ENCODE measurements around the gene SURF2. TPM values are rescaled to one million over a fixed set of nuclear protein-coding genes. Genes with fewer than 3 reads are reported as not detected.

SURF2 gene
- total and polyA plus RNA-seq, 4 donors: 11.7 to 50.1 (median 27.2) TPM

- Histone ChIP-seq H3K9me3 (ENCODE audit: control insufficient read depth in 4 of 4, insufficient read depth in 3 of 4, low read length in 3 of 4) (no peaks in the 10 kb centered on the region), H3K4me1 (ENCODE audit: control insufficient read depth in 5 of 5, insufficient read depth in 5 of 5, low read length in 5 of 5) (no peaks in the 10 kb centered on the region), H3K27ac (ENCODE audit: low read depth in 1 of 2, low read length in 1 of 2) (no peak overlapping the region), H3K4me3 (no peak overlapping the region), H3K9ac (ENCODE audit: insufficient read depth in 1 of 2, low read length in 2 of 2) (no peak overlapping the region), H3K27me3 (ENCODE audit: control insufficient read depth in 3 of 3, insufficient read depth in 3 of 3, low read length in 2 of 3) (peaks cover 0 to 6% (median 0%) of the 10 kb centered on the region in 3 donors), H3K36me3 (ENCODE audit: control insufficient read depth in 4 of 4, insufficient read depth in 4 of 4, low read length in 4 of 4) (peaks cover 0 to 5% (median 0%) of the 10 kb centered on the region in 4 donors)
- 70 to 82% methylated on average over 9 of the region's 9 CpGs for WGBS, 2 donors
- no peak for TF ChIP-seq CTCF (IDR thresholded peaks at IDR 0.05; ENCODE audit: control extremely low read depth, extremely low read depth)
- DNase-seq (no peak), ATAC-seq (ENCODE audit: insufficient read depth, low FRiP score) (no peak)
These were observed 41.5 kb downstream of the SURF2 start for GRCh38 chr9:133397895-133398294.

GRCh38 chr9:133400292-133400691 lies 43.9 kb downstream of the SURF2 start:
- H3K27ac ChIP-seq (ENCODE audit: low read depth in 1 of 2, low read length in 1 of 2): no peak overlapping the region
- H3K4me3 ChIP-seq: no peak overlapping the region
- H3K9ac ChIP-seq (ENCODE audit: insufficient read depth in 1 of 2, low read length in 2 of 2): no peak overlapping the region
- peaks cover 0 to 2% (median 0%) of the 10 kb centered on the region in 3 donors for H3K27me3 ChIP-seq (ENCODE audit: control insufficient read depth in 3 of 3, insufficient read depth in 3 of 3, low read length in 2 of 3)
- H3K36me3 ChIP-seq (ENCODE audit: control insufficient read depth in 4 of 4, insufficient read depth in 4 of 4, low read length in 4 of 4): peaks cover 0 to 20% (median 2%) of the 10 kb centered on the region in 4 donors
- no peak for DNase-seq
- no peaks in the 10 kb centered on the region for H3K4me1 ChIP-seq (ENCODE audit: control insufficient read depth in 5 of 5, insufficient read depth in 5 of 5, low read length in 5 of 5)
- TF ChIP-seq CTCF (IDR thresholded peaks at IDR 0.05; ENCODE audit: control extremely low read depth, extremely low read depth): no peak
- ATAC-seq (ENCODE audit: insufficient read depth, low FRiP score): no peak
- 92 to 94% methylated on average over 11 to 12 of the region's 12 CpGs for WGBS, 2 donors
- no peaks in the 10 kb centered on the region for H3K9me3 ChIP-seq (ENCODE audit: control insufficient read depth in 4 of 4, insufficient read depth in 3 of 4, low read length in 3 of 4)

- TF ChIP-seq CTCF (IDR thresholded peaks at IDR 0.05; ENCODE audit: control extremely low read depth, extremely low read depth): no peak
- no peak overlapping the region for H3K27ac ChIP-seq (ENCODE audit: low read depth in 1 of 2, low read length in 1 of 2)
- 84 to 87% methylated on average over 6 of the region's 6 CpGs for WGBS, 2 donors
These were observed 45.2 kb downstream of the SURF2 start for GRCh38 chr9:133401588-133401987.

GRCh38 chr9:133402689-133403088 lies 46.3 kb downstream of the SURF2 start:
- Histone ChIP-seq H3K36me3 (ENCODE audit: control insufficient read depth in 4 of 4, insufficient read depth in 4 of 4, low read length in 4 of 4) (peaks cover 0 to 37% (median 8%) of the 10 kb centered on the region in 4 donors), H3K4me1 (ENCODE audit: control insufficient read depth in 5 of 5, insufficient read depth in 5 of 5, low read length in 5 of 5) (no peaks in the 10 kb centered on the region), H3K9ac (ENCODE audit: insufficient read depth in 1 of 2, low read length in 2 of 2) (no peak overlapping the region), H3K27me3 (ENCODE audit: control insufficient read depth in 3 of 3, insufficient read depth in 3 of 3, low read length in 2 of 3) (no peaks in the 10 kb centered on the region), H3K9me3 (ENCODE audit: control insufficient read depth in 4 of 4, insufficient read depth in 3 of 4, low read length in 3 of 4) (no peaks in the 10 kb centered on the region), H3K4me3 (no peak overlapping the region), H3K27ac (ENCODE audit: low read depth in 1 of 2, low read length in 1 of 2) (no peak overlapping the region)
- no peak for ATAC-seq (ENCODE audit: insufficient read depth, low FRiP score)
- no peak for DNase-seq
- 75 to 76% methylated on average over 7 of the region's 7 CpGs for WGBS, 2 donors
- TF ChIP-seq CTCF (IDR thresholded peaks at IDR 0.05; ENCODE audit: control extremely low read depth, extremely low read depth): no peak

More at GRCh38 chr9:133401588-133401987, 45.2 kb downstream of the SURF2 start:
- Histone ChIP-seq H3K9me3 (ENCODE audit: control insufficient read depth in 4 of 4, insufficient read depth in 3 of 4, low read length in 3 of 4) (no peaks in the 10 kb centered on the region), H3K4me1 (ENCODE audit: control insufficient read depth in 5 of 5, insufficient read depth in 5 of 5, low read length in 5 of 5) (no peaks in the 10 kb centered on the region), H3K36me3 (ENCODE audit: control insufficient read depth in 4 of 4, insufficient read depth in 4 of 4, low read length in 4 of 4) (peaks cover 0 to 31% (median 6%) of the 10 kb centered on the region in 4 donors), H3K27me3 (ENCODE audit: control insufficient read depth in 3 of 3, insufficient read depth in 3 of 3, low read length in 2 of 3) (peaks cover 0 to 2% (median 0%) of the 10 kb centered on the region in 3 donors), H3K4me3 (no peak overlapping the region), H3K9ac (ENCODE audit: insufficient read depth in 1 of 2, low read length in 2 of 2) (no peak overlapping the region)
- ATAC-seq (ENCODE audit: insufficient read depth, low FRiP score): no peak
- no peak for DNase-seq

Data from lung (tissue), 12 donors.